SKM-1 treated with dmso at 0.1 percent for 144 hours (cell line): ENCODE data around the gene ALAS2.
"Not testable (repeated sequence)": the region's sequence is repeated elsewhere in the genome, so short reads cannot be mapped to it uniquely, and the experiment has no call there.

Experiments used
- DNase-seq: peaks from one replicate; lab custom pipeline; 2025; ENCODE audit not compliant: unreplicated experiment; lab: John Stamatoyannopoulos, UW

The ALAS2 gene

GRCh38 chrX:55030271-55031205 lies at the start of gene ALAS2:
ALAS2 (minus strand) TSS chrX:55030977; CDS start chrX:55026000, 4,977 bp downstream.
- no peak for DNase-seq

GRCh38 chrX:55074851-55075467 lies 44.2 kb upstream of the ALAS2 start, which contains the start of gene PAGE2B:
PAGE2B (plus strand) TSS chrX:55075030; CDS start chrX:55076042, 1,012 bp downstream.
- DNase-seq: no peak

- DNase-seq: no peak
Observed at GRCh38 chrX:55072286-55072685, 41.5 kb upstream of the ALAS2 start.

- DNase-seq: not testable (repeated sequence)
Observed at GRCh38 chrX:55067180-55067579, 36.4 kb upstream of the ALAS2 start.

- peak; percentile 2 for DNase-seq
Observed at GRCh38 chrX:55057675-55058249, 27.0 kb upstream of the ALAS2 start.

GRCh38 chrX:55056820-55057674 lies 26.3 kb upstream of the ALAS2 start:
- no peak for DNase-seq

GRCh38 chrX:55050599-55050998 lies 19.8 kb upstream of the ALAS2 start:
- not testable (repeated sequence) for DNase-seq

- no peak for DNase-seq
Observed at GRCh38 chrX:55041514-55041913, 10.7 kb upstream of the ALAS2 start.

GRCh38 chrX:55039471-55039870 lies 8.7 kb upstream of the ALAS2 start:
- no peak for DNase-seq

GRCh38 chrX:55033429-55033828 lies 2.7 kb upstream of the ALAS2 start:
- no peak for DNase-seq

GRCh38 chrX:55029291-55029690 lies 1.5 kb downstream of the ALAS2 start:
- DNase-seq: no peak

- no peak for DNase-seq
Observed at GRCh38 chrX:55028611-55029010, 2.2 kb downstream of the ALAS2 start.

- DNase-seq: no peak
Observed at GRCh38 chrX:55028040-55028439, 2.7 kb downstream of the ALAS2 start.

- DNase-seq: no peak
Observed at GRCh38 chrX:55026840-55027239, 3.9 kb downstream of the ALAS2 start.

- DNase-seq: no peak
Observed at GRCh38 chrX:55026143-55026542, 4.6 kb downstream of the ALAS2 start.

- DNase-seq: no peak
Observed at GRCh38 chrX:55014897-55015299, 15.9 kb downstream of the ALAS2 start.

- DNase-seq: no peak
Observed at GRCh38 chrX:55011294-55011693, 19.5 kb downstream of the ALAS2 start.

- peak; percentile 69 for DNase-seq
Observed at GRCh38 chrX:55008571-55009358, 22.0 kb downstream of the ALAS2 start.

- no peak for DNase-seq
Observed at GRCh38 chrX:55007656-55008055, 23.1 kb downstream of the ALAS2 start.
